ENCODE data around the gene QRICH2.

QRICH2 gene

GRCh38 chr17:76238847-76239537, 69.1 kb downstream of the QRICH2 start:
- H3K27me3 ChIP-seq (ENCODE audit: insufficient read depth, low read depth, severe bottlenecking) = no peaks in the 10 kb centered on the region
- peaks cover 4% of the 10 kb centered on the region for H3K36me3 ChIP-seq
- DNase-seq = no peak
- no peak overlapping the region for H3K27ac ChIP-seq
- no peak overlapping the region for H3K4me3 ChIP-seq (ENCODE audit: low read depth, low read length)
- H3K9me3 ChIP-seq (ENCODE audit: severe bottlenecking) = peaks cover 4% of the 10 kb centered on the region
- TF ChIP-seq CTCF (IDR thresholded peaks at IDR 0.05; ENCODE audit: low read depth, low read length) = no peak

GRCh38 chr17:76237859-76238313, 70.2 kb downstream of the QRICH2 start:
- H3K9me3 ChIP-seq (ENCODE audit: severe bottlenecking) = peaks cover 4% of the 10 kb centered on the region
- no peak overlapping the region for H3K4me3 ChIP-seq (ENCODE audit: low read depth, low read length)
- peaks cover 4% of the 10 kb centered on the region for H3K36me3 ChIP-seq
- no peak for DNase-seq
- no peak for TF ChIP-seq CTCF (IDR thresholded peaks at IDR 0.05; ENCODE audit: low read depth, low read length)
- H3K27ac ChIP-seq = no peak overlapping the region
- H3K27me3 ChIP-seq (ENCODE audit: insufficient read depth, low read depth, severe bottlenecking) = no peaks in the 10 kb centered on the region

GRCh38 chr17:76236603-76237002, 71.5 kb downstream of the QRICH2 start:
- no peak for TF ChIP-seq CTCF (IDR thresholded peaks at IDR 0.05; ENCODE audit: low read depth, low read length)
- peaks cover 4% of the 10 kb centered on the region for H3K9me3 ChIP-seq (ENCODE audit: severe bottlenecking)
- peaks cover 4% of the 10 kb centered on the region for H3K36me3 ChIP-seq
- H3K27me3 ChIP-seq (ENCODE audit: insufficient read depth, low read depth, severe bottlenecking) = no peaks in the 10 kb centered on the region
- DNase-seq = no peak
- no peak overlapping the region for H3K4me3 ChIP-seq (ENCODE audit: low read depth, low read length)
- H3K27ac ChIP-seq = no peak overlapping the region

GRCh38 chr17:76235883-76236282, 72.2 kb downstream of the QRICH2 start:
- no peak overlapping the region for H3K27ac ChIP-seq

GRCh38 chr17:76234354-76234679, 73.8 kb downstream of the QRICH2 start:
- H3K9me3 ChIP-seq (ENCODE audit: severe bottlenecking) = no peaks in the 10 kb centered on the region
- H3K4me3 ChIP-seq (ENCODE audit: low read depth, low read length) = no peak overlapping the region
- H3K27me3 ChIP-seq (ENCODE audit: insufficient read depth, low read depth, severe bottlenecking) = no peaks in the 10 kb centered on the region
- H3K36me3 ChIP-seq = no peaks in the 10 kb centered on the region; the same call in 1 of the 2 replicates
- no peak overlapping the region for H3K27ac ChIP-seq
- no peak for TF ChIP-seq CTCF (IDR thresholded peaks at IDR 0.05; ENCODE audit: low read depth, low read length)
- DNase-seq = no peak

More at GRCh38 chr17:76235883-76236282, 72.2 kb downstream of the QRICH2 start:
- Histone ChIP-seq H3K36me3 (peaks cover 2% of the 10 kb centered on the region), H3K4me3 (ENCODE audit: low read depth, low read length) (no peak overlapping the region), H3K9me3 (ENCODE audit: severe bottlenecking) (peaks cover 4% of the 10 kb centered on the region), H3K27me3 (ENCODE audit: insufficient read depth, low read depth, severe bottlenecking) (no peaks in the 10 kb centered on the region)
- TF ChIP-seq CTCF (IDR thresholded peaks at IDR 0.05; ENCODE audit: low read depth, low read length) = no peak
- no peak for DNase-seq

Measured in WERI-Rb-1 (cell line).